Stimulated activated CD8-positive, alpha-beta memory T cell treated with anti-CD3 and anti-CD28 coated beads, Interleukin-2, amount 100 ng/mL, for 48 hours (primary cell): ENCODE data around the gene CNN2.

Experiments used
- DNase-seq, 2 donors: peaks; one replicate each; pipeline ENCODE4 v3.0.0-alpha.2; 2020; ENCODE audit warnings: low read depth in 2 of 2

Gene CNN2

DNA sequence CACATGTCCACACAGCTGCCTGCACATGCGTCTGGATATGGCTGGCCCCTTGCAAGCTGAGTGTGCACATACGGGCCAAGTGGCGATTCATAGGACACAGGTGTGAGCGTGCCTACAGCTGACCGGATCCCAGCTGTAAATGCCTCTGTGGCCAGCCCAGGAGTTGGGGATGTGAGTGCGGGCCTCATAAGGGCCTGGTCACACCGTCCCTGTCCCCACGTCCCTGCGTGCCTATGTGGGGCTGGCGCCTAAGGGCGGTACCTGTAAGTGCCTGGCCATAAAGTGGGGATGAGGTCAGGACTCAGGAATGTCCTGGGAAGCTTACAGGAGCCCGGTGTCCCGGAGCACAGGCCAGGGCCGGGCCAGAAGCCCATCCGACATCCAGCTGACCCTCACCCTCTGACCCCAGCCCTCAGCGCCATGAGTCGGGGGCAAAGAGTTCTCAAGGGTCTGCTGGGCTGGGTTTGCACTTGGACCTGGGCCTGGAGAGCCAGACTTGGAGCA, 39.2 kb downstream of the CNN2 start:
- no peak for DNase-seq

DNA sequence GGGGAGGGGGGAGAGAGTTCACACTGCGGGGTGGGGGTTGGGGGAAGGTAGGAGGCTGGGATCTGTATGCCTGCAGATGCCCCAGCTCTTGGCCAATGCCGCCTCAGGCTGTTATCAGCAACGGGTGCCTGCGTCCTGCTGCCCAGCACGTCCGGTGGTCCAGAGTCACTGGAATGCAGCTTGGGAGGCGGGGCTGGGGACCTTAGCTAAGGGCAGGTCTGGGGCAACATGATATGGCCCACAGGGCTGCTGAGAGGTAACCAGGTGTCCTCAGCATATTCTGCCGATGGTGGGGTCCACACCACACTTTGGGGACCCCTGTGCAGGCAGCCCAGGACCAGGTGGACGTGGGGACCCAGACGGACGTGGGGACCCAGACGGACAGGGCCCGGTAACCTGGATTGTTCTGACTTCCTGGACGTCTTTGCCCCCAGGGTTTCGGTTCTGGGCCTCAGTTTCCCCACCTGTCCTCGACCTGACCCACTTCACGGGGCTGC, 39.9 kb downstream of the CNN2 start:
- DNase-seq = no peak

DNA sequence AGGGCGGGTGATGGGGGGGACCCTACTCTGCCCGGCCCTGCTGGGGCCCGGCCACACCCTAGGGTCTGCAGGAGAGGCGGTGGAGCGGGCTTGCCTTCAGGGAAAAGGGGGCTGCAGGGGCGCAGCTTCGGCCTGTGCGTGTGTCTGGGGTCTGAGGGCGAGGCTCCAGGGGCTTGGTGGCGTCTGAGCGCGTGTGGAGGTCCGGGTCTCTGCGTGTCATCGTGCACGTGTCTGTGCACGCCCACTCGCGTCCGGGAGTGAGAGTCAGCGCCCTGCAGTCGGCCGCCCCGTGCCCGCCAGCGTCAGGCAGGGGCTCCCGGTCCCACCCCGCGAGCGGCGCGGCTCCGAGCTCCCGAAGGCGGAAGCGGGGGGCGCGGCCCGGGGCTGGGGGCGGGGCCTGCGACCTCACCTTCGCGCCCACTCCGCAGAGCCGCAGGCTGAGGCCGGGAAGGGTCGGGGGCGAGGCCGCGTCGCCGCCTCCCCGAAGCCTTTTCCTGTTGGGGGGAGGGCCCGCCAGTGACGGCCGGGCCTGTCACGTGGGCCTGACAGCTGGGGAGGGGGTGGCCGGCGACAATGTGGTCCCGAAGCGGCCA, 40.4 kb downstream of the CNN2 start, which contains the start of gene ARHGAP45:
TSS of gene ARHGAP45 (plus strand) at position 420 of the 593 bp plus-strand sequence. CDS start 239 bp downstream, outside the sequence.
- peak; percentile 71 to 83 for DNase-seq

DNA sequence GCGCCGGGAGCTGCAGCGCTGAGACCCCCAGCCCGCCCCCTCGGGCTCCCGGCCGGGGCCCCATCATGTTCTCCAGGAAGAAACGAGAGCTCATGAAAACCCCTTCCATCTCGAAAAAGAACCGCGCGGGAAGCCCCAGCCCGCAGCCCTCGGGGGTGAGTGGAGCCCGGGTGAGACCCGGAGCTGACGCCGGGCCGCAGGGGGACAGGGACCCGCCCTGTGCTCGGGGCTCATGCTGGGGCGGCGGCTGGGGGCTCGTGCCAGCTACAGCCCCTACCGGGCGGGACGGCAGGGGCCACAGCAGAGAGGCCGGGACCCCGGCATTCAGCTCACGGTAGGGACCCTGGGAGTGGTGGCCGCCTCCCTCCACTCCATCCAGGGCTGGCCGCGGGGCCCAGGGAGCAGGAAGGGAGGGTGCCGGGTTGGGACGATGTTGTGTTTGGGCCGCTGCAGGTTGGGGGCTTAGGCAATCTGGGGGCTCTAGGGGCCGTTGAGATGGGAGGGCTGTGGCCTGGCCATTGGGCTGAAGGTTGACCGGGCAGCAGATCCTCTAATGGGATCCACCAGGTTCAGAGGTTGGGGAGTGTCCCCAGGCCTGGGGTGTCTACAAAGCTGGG, 41.0 kb downstream of the CNN2 start:
- peak in 1 of 2 donors; percentile 63 for DNase-seq

DNA sequence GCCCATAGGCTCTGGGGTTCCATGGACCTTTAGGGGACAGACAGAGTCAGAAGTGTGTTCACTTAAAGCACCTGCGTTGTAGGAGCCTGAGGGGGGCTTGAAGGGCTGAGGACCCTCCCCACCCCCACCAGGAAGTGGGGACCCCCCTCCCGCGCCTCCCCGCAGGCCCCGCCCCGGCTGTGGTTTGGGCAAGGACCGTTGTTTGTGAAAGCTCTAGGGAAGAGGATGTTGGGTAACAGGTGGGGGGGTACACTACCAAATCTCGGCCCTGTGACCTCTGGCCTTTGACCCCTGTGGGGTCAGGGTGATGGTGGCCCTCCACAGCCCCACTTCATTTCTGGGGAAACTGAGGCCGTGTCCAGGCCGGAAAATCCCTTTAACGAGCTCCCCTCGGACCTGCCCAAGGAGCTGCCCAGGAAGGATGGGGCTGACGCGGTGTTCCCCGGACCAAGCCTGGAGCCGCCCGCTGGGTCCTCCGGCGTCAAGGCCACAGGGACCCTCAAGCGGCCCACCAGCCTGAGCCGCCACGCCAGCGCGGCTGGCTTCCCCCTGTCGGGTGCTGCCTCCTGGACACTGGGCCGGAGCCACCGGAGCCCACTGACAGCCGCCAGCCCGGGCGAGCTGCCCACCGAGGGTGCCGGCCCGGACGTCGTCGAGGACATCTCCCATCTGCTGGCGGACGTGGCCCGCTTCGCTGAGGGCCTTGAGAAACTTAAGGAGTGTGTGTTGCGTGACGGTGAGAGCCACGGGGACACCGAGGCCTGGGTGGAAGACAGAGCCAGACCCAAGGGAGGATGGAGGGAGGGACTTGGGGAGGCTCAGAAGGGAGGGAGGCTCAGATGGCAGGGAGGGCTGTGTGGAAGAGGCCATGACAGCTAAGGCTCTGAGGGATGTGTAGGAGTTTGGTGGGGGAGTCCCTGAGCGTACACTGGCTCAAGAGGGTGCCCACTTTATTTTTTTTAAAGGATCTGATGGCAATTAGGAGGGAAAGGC, 41.9 kb downstream of the CNN2 start:
- no peak for DNase-seq

DNA sequence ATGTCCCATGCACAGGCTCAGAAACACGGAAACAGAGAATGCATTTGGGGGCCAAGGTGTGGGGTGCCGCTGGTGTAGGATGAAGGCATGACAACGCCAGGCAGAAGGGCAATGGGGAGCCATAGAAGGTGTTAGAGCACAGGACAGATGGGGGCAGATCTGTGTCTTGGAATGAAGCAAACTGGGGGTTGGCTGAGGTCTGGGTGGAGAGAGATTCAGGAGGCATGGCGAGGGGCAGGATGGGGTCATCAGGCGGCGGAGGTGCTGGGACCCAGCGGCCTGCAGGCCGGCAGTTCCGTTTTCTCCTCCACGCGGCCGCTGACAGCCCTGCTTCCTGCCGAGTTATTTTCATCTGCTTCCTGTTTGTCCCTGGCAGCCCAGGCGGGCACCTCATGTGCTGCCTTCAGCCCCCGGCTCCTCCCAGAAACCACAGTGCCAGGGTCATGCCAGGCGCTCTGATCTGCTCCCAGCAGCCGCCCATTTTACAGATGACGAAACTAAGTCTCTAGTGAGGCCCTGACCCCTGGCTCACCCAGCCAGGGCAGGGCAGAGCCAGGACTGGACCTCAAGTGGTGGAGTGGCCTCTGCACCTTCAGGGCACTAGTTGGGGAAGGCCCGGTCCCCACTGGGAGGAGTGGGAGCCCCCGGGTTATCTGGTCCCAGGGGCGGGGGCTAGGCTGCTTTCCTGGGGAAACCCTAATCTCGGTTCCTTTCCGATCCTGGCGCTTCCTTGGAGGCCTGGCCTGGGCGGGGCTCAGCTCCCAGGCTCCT, 42.8 kb downstream of the CNN2 start:
- DNase-seq = no peak

DNA sequence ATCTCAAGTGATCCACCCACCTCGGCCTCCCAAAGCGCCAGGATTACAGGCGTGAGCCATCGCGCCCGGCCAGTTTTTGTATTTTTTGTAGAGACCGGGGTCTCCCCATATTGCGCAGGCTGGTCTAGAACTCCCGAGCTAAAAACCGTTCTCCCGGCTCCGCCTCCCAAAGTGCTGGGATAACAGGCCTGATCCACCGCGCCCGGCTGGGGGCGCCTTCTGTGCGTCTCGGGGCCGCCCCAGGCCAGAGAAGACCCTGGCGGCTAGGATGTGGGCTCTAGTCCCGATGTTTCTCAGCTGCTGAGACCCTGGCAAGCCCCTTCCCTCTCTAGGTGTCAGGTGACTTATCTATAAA, 44.1 kb downstream of the CNN2 start:
- DNase-seq = no peak

DNA sequence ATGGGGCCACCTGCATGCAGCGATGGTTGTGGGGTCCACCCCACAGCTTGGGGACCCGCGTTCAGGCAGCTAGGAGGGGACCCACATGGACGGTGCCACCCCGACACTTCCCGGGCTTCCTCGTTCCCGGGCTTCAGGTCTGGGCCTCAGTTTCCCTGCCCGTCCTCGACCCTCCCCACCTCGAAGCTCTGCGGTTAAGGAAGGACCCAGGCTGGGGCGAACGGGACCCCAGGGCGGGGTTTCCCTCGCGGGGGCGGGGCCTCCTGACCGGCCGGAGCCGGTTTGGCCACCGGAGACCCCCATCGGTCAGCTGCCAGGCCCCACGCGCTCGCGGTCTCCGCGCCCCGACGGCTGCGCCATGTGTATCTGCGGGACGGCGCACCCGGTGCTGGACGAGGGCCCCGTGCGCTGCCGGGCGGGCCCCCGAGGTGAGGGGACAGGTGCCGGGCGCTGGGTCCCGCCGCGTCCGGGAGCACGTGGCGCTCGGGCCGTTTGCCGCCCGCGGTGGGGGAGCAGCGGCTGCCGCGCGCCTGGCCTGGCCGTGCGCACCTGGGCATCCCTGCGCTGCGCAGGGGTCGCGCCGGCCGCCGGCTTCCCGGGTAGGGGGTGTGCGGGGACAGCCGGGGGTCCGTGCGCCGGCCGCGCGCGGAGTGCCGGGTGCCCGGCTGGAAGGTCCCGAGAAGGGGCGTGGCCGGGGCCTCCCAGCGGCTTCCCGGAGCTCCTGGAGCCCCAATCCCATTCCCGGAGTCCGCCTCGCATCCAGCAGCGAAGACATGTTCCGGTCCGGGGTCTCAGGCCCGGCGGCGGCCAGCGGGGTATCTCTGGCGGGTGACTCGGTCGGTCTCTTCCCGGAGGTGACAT, 44.8 kb downstream of the CNN2 start:
- DNase-seq = no peak

DNA sequence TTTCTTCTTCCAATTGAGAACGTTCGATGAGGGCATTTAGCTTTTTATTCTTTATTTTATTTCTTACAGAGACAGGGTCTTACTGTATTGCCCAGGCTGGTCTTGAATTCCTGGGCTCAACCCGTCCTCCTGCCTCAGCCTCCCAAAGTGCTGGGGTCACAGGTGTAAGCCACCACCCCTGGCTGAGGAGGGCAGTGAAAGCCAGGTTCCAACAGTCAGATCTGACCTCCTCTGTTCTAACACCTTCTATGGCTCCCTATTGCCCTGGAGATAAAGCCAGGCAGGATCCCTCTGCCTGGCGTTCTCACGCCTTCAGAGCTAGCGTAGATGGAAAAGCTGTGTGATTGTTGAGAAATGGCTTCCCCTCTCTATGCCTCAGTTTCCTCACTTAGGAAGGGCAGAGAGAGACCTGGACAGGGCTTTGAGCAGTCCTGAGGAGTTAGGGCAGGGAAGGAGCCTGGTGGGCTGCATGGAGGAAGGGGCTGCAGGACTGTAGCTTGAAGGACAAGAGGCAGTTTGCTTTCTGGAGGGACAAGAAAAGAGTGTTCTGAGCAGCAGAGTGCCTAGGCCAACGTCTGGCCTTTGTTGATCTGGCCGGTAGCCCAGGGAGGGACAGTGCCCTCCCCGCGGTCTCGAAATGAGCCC, 46.1 kb downstream of the CNN2 start:
- DNase-seq = no peak

DNA sequence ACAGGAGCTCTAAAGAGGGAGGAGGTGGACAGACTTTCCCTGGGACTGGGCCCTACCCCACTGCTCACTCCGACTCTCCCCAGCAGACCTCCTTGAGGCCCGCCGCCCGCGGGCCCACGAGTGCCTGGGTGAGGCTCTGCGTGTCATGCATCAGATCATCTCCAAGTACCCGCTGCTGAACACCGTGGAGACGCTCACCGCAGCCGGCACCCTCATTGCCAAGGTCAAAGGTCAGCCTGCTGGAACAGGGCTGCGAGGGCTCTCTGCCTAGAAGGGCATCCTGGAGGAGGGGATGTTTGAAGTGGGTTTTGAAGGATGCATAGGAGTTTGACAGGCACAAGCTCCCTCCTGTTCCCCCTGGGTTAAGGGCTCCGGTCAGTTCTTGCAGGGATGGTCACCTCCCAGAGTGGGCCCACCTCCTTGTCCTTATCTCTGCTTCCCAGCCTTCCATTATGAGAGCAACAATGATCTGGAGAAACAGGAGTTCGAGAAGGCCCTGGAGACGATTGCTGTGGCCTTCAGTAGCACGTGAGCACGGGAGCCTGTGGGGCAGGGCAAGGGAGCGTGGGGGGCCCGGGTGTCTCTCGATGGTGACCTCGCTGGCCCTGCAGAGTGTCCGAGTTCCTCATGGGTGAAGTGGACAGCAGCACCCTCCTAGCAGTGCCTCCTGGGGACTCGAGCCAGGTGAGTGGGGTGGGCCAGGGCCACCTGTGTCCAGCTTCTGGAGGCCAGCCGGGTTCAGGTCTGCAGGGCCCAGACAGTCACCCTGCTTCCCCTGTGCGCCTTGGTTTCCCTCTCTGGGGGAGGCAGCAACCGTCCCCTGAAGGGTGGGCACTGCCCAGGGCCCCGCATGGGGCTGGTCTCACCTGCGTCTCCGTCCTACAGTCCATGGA, 46.9 kb downstream of the CNN2 start:
- DNase-seq = no peak

DNA sequence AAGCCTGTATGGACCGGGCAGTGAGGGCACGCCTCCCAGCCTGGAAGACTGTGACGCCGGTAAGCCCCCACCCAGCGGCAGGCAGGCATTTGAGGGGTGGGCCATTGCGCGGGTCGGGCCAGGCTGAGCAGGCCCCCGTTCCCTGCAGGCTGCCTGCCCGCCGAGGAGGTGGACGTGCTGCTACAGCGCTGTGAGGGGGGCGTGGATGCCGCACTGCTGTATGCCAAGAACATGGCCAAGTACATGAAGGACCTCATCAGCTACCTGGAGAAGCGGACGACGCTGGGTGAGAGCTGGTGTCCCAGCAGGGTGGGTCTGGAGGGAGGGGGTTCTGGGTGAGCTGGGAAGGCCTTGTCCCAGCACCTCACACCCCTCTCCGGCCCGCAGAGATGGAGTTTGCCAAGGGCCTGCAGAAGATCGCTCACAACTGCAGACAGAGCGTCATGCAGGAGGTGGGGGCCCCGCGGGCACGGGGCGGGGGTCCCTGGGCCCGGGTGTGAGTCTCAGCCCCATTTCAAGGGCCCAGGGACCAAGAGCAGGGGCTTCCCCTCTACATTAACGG, 47.6 kb downstream of the CNN2 start:
- DNase-seq = no peak

DNA sequence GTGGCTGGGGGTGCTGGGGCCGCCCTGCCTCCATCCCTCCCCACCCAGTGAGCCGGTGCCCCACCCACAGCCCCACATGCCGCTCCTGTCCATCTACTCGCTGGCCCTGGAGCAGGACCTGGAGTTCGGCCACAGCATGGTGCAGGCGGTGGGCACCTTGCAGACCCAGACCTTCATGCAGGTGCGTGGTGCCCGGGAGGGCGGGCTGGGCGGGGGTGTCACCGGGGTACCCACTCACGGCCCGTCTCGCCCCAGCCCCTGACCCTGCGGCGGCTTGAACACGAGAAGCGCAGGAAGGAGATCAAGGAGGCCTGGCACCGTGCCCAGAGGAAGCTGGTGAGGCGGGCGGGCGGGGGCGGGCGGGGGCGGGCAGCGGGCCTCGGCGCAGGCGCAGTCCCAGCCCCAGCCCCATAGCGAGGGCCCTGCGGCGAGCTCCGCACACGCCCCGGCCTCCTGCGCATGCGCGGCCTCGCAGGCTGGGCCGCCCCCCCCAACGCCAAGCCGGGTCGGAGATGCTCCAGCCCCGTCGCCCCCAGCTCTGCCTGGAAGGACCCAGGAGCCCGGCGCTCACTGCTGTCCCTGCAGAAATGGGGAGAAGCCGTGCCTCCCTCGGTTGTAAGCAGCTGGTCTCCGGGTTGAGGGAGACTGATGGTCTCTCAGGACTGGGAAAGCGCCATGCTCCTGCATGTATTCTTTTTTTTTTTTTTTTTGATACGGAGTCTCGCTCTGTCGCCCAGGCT, 48.3 kb downstream of the CNN2 start:
- peak; percentile 70 to 82 for DNase-seq

DNA sequence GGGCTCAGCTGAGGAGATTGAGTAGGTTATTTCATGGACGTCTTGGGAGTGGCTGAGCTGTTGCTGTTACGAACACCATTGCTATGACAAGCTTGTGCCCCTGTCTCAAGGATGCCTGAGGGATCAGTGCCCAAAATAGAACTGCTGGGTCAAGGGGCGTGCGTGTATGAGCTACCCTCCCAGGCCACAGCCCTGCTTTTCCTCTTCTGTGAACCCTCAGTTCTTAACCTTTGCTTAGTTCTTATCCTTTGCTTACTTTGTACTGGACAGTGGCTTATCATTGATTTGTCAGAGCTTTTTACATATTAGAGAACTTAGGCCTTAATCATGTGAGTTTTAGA, 49.6 kb downstream of the CNN2 start:
- no peak for DNase-seq

DNA sequence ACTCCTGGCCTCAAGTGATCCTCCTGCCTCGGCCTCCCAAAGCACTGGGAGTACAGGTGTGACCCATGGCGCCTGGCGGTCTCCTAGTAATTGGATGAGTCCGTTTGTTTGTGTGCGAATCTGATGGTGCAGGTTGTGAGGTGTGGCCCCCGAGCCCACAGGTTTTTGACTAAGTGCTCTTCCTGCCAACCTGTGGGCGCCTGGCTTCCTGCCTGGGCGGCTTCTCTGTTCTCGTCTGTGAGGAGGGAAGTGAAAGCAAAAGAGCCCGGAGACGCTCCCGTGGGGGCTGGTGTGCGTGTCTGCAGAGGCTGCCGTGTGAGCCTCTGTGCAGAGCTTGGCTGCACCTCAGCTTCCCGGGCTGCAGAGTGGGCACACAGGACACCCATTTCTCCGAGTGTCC, 50.5 kb downstream of the CNN2 start:
- peak; percentile 77 to 83 for DNase-seq

DNA sequence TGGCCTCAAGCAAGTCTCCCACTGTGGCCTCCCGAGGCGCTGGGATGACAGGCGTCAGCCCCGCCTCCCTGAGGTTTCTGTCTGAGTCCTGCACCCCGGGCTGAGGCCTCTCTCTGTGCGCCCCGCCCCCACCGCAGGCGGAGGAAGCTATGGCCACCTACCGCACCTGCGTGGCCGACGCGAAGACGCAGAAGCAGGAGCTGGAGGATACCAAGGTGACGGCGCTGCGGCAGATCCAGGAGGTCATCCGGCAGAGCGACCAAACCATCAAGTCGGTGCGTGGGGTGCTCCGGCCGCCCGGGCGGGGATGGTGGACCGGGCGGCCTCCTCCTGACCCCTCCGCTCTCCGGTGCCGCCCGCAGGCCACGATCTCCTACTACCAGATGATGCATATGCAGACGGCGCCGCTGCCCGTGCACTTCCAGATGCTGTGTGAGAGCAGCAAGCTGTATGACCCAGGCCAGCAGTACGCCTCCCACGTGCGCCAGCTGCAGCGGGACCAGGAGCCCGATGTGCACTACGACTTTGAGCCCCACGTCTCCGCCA, 53.2 kb downstream of the CNN2 start:
- peak in 1 of 2 donors; percentile 70 for DNase-seq

DNA sequence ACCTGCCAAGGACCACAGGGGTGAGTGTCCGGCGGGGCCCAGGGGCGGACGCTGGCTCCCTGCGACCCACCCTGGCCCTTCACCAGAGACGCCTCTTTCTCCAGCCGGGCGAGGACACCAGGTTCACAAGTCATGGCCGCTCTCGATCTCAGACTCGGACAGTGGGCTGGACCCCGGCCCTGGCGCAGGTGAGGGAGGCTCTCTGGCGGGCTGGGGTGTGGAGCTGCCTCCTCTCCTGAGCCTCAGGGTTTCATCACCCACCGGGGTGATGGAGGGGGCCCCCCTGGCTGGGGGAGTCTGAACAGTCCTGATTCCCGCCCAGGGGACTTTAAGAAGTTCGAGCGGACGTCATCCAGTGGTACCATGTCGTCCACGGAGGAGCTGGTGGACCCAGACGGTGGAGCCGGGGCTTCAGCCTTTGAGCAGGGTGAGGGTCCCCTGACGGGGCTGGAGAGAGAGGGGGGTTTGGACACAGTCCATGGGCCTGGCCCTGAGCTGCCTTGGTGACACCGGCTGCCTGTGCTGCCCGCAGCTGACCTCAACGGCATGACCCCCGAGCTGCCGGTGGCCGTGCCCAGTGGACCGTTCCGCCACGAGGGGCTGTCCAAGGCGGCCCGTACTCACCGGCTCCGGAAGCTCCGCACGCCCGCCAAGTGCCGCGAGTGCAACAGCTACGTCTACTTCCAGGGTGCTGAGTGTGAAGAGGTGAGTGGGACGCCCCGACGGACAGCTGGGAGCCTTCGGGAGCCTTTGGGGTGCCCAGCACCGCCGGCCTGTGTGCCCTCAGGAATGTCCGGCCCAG, 54.2 kb downstream of the CNN2 start:
- DNase-seq = no peak
